ENCODE data around the gene NDST1. TPM values are rescaled to one million over a fixed set of nuclear protein-coding genes. Genes with fewer than 3 reads are reported as not detected.
A peak's percentile ranks its signal among the peaks of the same experiment; 100 is the strongest.

Gene NDST1
- total RNA-seq, 1 experiment from 2014 or later, result 33.1 TPM

DNA sequence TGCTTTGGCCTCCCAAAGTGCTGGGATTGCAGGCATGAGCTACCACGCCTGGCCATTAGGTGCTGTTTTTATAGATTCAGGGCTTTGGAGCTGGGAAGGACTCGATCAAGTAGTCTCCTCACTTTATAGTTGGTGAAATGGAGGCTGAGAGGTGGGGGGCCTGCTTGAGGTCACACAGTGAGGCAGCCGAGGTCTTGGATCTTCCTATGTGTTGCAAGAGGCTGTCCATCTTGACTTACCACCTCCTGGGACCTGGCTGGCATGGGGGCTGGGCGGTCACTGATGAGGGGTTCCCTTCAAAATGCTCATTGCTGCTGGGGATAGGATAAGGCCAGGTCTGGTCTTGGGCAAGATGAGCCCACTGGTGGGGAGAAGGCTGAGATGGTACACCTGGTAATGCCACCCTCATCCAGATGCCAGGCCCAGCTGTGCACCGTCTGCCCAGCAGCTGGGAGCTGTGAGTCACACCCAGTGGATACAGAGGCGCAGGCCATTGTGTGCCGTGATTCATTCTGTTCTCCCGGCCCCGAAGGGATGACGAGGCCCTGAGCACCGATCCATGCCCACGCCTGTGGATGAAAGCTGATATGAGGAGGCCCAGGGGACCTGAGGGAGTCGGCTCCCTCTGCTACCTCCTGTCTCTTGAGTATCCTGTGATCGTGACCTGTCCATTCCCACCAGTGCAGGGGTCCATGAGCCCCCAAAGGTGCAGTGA is 10.5 kb upstream of the NDST1 start (continued):
- TF ChIP-seq, protein P1, sequence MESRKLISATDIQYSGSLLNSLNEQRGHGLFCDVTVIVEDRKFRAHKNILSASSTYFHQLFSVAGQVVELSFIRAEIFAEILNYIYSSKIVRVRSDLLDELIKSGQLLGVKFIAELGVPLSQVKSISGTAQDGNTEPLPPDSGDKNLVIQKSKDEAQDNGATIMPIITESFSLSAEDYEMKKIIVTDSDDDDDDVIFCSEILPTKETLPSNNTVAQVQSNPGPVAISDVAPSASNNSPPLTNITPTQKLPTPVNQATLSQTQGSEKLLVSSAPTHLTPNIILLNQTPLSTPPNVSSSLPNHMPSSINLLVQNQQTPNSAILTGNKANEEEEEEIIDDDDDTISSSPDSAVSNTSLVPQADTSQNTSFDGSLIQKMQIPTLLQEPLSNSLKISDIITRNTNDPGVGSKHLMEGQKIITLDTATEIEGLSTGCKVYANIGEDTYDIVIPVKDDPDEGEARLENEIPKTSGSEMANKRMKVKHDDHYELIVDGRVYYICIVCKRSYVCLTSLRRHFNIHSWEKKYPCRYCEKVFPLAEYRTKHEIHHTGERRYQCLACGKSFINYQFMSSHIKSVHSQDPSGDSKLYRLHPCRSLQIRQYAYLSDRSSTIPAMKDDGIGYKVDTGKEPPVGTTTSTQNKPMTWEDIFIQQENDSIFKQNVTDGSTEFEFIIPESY (IDR thresholded peaks at IDR 0.05; ENCODE audit: extremely low read depth, insufficient replicate concordance, low read length), result no peak
- TF ChIP-seq SRF (IDR thresholded peaks at IDR 0.05; ENCODE audit: low read depth), result no peak; the same call in 1 of the 2 replicates
- TF ChIP-seq, protein P2, sequence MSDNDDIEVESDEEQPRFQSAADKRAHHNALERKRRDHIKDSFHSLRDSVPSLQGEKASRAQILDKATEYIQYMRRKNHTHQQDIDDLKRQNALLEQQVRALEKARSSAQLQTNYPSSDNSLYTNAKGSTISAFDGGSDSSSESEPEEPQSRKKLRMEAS (IDR thresholded peaks at IDR 0.05), result peak; percentile 77
- TF ChIP-seq ZFX (IDR thresholded peaks at IDR 0.05), result no peak
- no peak for TF ChIP-seq ELF1 (IDR thresholded peaks at IDR 0.05; ENCODE audit: borderline replicate concordance, low read depth)
- TF ChIP-seq FOSL1 (IDR thresholded peaks at IDR 0.05; ENCODE audit: low read depth), result peak; percentile 93
- TF ChIP-seq JUND (IDR thresholded peaks at IDR 0.05), result peak; percentile 96
- TF ChIP-seq CBX3 (IDR thresholded peaks at IDR 0.05; ENCODE audit: low read depth), result peak; percentile 95
- TF ChIP-seq SP1 (IDR thresholded peaks at IDR 0.05; ENCODE audit: low read depth), result peak; percentile 81
- TF ChIP-seq POLR2A (IDR thresholded peaks at IDR 0.05; ENCODE audit: borderline replicate concordance, extremely low read depth, insufficient read depth, insufficient read length), result no peak
- TF ChIP-seq CEBPB (IDR thresholded peaks at IDR 0.05; ENCODE audit: low read depth), result peak; percentile 66
- TF ChIP-seq SIN3A (IDR thresholded peaks at IDR 0.05; ENCODE audit: low read depth), result peak; percentile 92
- TF ChIP-seq POLR2AphosphoS5 (IDR thresholded peaks at IDR 0.05; ENCODE audit: low read depth, low read length), result peak; percentile 60
- TF ChIP-seq EZH2 (IDR thresholded peaks at IDR 0.05), result no peak
- no peak for TF ChIP-seq ZNF274 (IDR thresholded peaks at IDR 0.05; ENCODE audit: low read depth, low read length)
